Gastrocnemius medialis (tissue), 4 donors: ENCODE data around the gene ATXN7L1. TPM values are rescaled to one million over a fixed set of nuclear protein-coding genes. Genes with fewer than 3 reads are reported as not detected.

Experiments
- ATAC-seq, 2 donors: fragments of 150-250 bp; one replicate each; pipeline ENCODE4 v1.9.1; 2016
- DNase-seq, 2 donors: peaks; one replicate each; pipeline ENCODE4 v3.0.0-alpha.2; 2019
- H3K27ac ChIP-seq, 4 donors: fragments of 200-600 bp; sonication (generic); 1 replicate in 1 of 4; 2 replicates in 3 of 4; pipeline ENCODE4 v1.5.1; 2016 to 2018; ENCODE audit warnings: mild to moderate bottlenecking in 2 of 4, moderate library complexity in 1 of 4
- H3K27me3 ChIP-seq, 3 donors: fragments of 200-600 bp; sonication (generic) in 2 of 3; 1 replicate in 1 of 3; 2 replicates in 2 of 3; pipeline versions ENCODE4 v1.5.1 to v1.6.0; 2016 to 2019; ENCODE audit warnings: mild to moderate bottlenecking in 1 of 3, moderate library complexity in 1 of 3
- H3K36me3 ChIP-seq, 2 donors: fragments of 200-600 bp; sonication (generic) in 1 of 2; one replicate each; pipeline ENCODE4 v1.5.1; 2017 to 2018
- H3K4me1 ChIP-seq, 2 donors: fragments of 200-600 bp; sonication (generic) in 1 of 2; one replicate each; pipeline ENCODE4 v1.5.1; 2016 to 2017; ENCODE audit warnings: mild to moderate bottlenecking in 2 of 2
- H3K4me3 ChIP-seq, 4 donors: fragments of 200-600 bp; sonication (generic) in 3 of 4; 1 replicate in 1 of 4; 2 replicates in 3 of 4; pipeline ENCODE4 v1.5.1; 2016 to 2019; ENCODE audit warnings: mild to moderate bottlenecking in 2 of 4
- H3K9me3 ChIP-seq, 3 donors: fragments of 200-600 bp; sonication (generic) in 2 of 3; 1 replicate in 1 of 3; 2 replicates in 2 of 3; pipeline ENCODE4 v1.5.1; 2016 to 2019
- CTCF ChIP-seq, 5 experiments: fragments of 450-650 bp in 3 of 5; fragments of 200-600 bp in 2 of 5; sonication (generic) in 2 of 5; IDR thresholded peaks in 4 of 5; conservative IDR thresholded peaks in 1 of 5; 1 replicate in 4 of 5; 2 replicates in 1 of 5; pipeline ENCODE4 v1.5.1; 2016 to 2019; ENCODE audit warnings: antibody characterized with exemption in 5 of 5, mild to moderate bottlenecking in 3 of 5, moderate library complexity in 3 of 5
- POLR2A ChIP-seq, 2 donors: fragments of 450-650 bp; IDR thresholded peaks; one replicate each; pipeline ENCODE4 v1.6.1; 2017; ENCODE audit warnings: antibody characterized with exemption in 2 of 2, mild to moderate bottlenecking in 2 of 2, moderate library complexity in 2 of 2
- in situ Hi-C, 4 donors: fragments of 200-750 bp; cut with MboI; loops; one replicate each; pipeline versions ENCODE4 v1.15.0 to v1.8.0; 2017; ENCODE audit warnings: low sequenced_read_pairs in 4 of 4
- intact Hi-C: fragments of 100-400 bp; cut with DNase I; formaldehyde crosslinking; loops from one replicate; pipeline ENCODE4 v1.15.1; 2023; ENCODE audit warnings: low total_unique reads
- total RNA-seq, 4 donors: library from RNA; depleted of rRNA; stranded (reverse); fragments of >200 nt; gene quantifications; one replicate each; pipeline versions ENCODE4 v1.1.0 to v1.2.3, GENCODE V29; 2016

Gene ATXN7L1
- total RNA-seq, 4 donors from 2014 or later = 1.6 to 6.6 (median 4.8) TPM

- intact Hi-C loops = no loop called here
- H3K36me3 ChIP-seq = no peaks in the 10 kb centered on the region
- H3K4me3 ChIP-seq = no peak overlapping the region
- no peaks in the 10 kb centered on the region for H3K9me3 ChIP-seq
- no peaks in the 10 kb centered on the region for H3K27me3 ChIP-seq
- no peak for ATAC-seq
- TF ChIP-seq POLR2A (IDR thresholded peaks at IDR 0.05) = no peak
- TF ChIP-seq CTCF (IDR thresholded peaks at IDR 0.05 in 4 of 5, conservative IDR thresholded peaks at IDR 0.05 in 1 of 5) = no peak
- in situ Hi-C loops = no loop called here
- DNase-seq = no peak
- H3K27ac ChIP-seq = no peak overlapping the region
- H3K4me1 ChIP-seq = peaks cover 0 to 9% of the 10 kb centered on the region in 2 donors
Measured at GRCh38 chr7:105808703-105809590, 67.5 kb downstream of the ATXN7L1 start.

- H3K9me3 ChIP-seq = no peaks in the 10 kb centered on the region
- H3K27me3 ChIP-seq = no peaks in the 10 kb centered on the region
- TF ChIP-seq CTCF (IDR thresholded peaks at IDR 0.05 in 4 of 5, conservative IDR thresholded peaks at IDR 0.05 in 1 of 5) (no peak), POLR2A (IDR thresholded peaks at IDR 0.05) (no peak)
- intact Hi-C loops (no loop called here), in situ Hi-C loops (no loop called here)
- no peak for ATAC-seq
- no peak overlapping the region for H3K27ac ChIP-seq
- H3K36me3 ChIP-seq = no peaks in the 10 kb centered on the region
- no peak overlapping the region for H3K4me3 ChIP-seq
- peaks cover 0 to 9% of the 10 kb centered on the region in 2 donors for H3K4me1 ChIP-seq
- no peak for DNase-seq
Measured at GRCh38 chr7:105808209-105808608, 68.2 kb downstream of the ATXN7L1 start.

- TF ChIP-seq CTCF (IDR thresholded peaks at IDR 0.05 in 4 of 5, conservative IDR thresholded peaks at IDR 0.05 in 1 of 5) (no peak), POLR2A (IDR thresholded peaks at IDR 0.05) (no peak)
- ATAC-seq (no peak), DNase-seq (no peak)
- H3K4me1 ChIP-seq = peaks cover 0 to 9% of the 10 kb centered on the region in 2 donors
- intact Hi-C loops = no loop called here
- in situ Hi-C loops = no loop called here
- no peaks in the 10 kb centered on the region for H3K36me3 ChIP-seq
- H3K4me3 ChIP-seq = no peak overlapping the region
- H3K27me3 ChIP-seq = no peaks in the 10 kb centered on the region
- H3K9me3 ChIP-seq = no peaks in the 10 kb centered on the region
- no peak overlapping the region for H3K27ac ChIP-seq
Measured at GRCh38 chr7:105807448-105807762, 69.0 kb downstream of the ATXN7L1 start.

- ATAC-seq (no peak), DNase-seq (no peak)
- Histone ChIP-seq H3K27me3 (no peaks in the 10 kb centered on the region), H3K4me3 (no peak overlapping the region), H3K4me1 (peaks cover 0 to 9% of the 10 kb centered on the region in 2 donors), H3K9me3 (no peaks in the 10 kb centered on the region), H3K27ac (no peak overlapping the region), H3K36me3 (no peaks in the 10 kb centered on the region)
- intact Hi-C loops = no loop called here
- in situ Hi-C loops = no loop called here
- TF ChIP-seq POLR2A (IDR thresholded peaks at IDR 0.05) (no peak), CTCF (IDR thresholded peaks at IDR 0.05 in 4 of 5, conservative IDR thresholded peaks at IDR 0.05 in 1 of 5) (no peak)
Measured at GRCh38 chr7:105806592-105807447, 69.6 kb downstream of the ATXN7L1 start.
